Fibroblast of the aortic adventitia (primary cell): Measurements from ENCODE around the gene SPAG8. TPM values are rescaled to one million over a fixed set of nuclear protein-coding genes. Genes with fewer than 3 reads are reported as not detected.

Source experiments
- DNase-seq: peaks from one replicate; pipeline ENCODE4 v3.0.0-alpha.2; 2010; ENCODE audit warnings: low read depth
- H3K4me3 ChIP-seq: 2 replicates; pipeline ENCODE4 v1.5.1; 2011; ENCODE audit warnings: low read depth, mild to moderate bottlenecking, control low read depth, low read length, moderate library complexity
- total RNA-seq: library from RNA; depleted of rRNA; stranded (reverse); fragments of >200 nt; gene quantifications from 2 replicates; pipeline ENCODE4 v1.2.3, GENCODE V29; 2012; ENCODE audit warnings: low replicate concordance
- TF ChIP-seq, protein P1 (sequence below): IDR thresholded peaks from 2 replicates; pipeline ENCODE4 v1.5.1; 2011; ENCODE audit warnings: mild to moderate bottlenecking, low read length, control low read depth, inconsistent platforms; ENCODE audit not compliant: insufficient read depth

SPAG8 gene
- total RNA-seq, 1 donor: 0.81 TPM

DNA sequence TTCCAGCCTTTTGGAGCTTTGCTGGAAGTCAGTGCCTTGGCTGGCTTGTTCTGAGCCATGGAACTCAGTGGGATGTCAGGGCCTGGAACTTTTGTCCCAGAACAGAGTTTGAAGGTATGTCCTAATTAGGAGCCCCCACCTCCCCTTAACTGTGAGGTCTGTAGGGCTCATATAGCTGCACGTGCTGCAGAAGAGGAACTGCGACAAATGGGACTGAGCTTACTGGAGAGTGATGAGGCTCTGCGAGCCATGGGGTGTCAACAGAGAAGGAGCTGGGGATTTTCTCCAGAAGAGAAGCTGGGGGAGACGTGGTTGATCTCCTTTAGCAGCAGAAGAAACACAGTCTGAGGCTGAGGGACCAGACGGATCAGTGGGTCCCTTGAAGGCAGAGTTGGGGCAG lies 27.9 kb upstream of the SPAG8 start:
- H3K4me3 ChIP-seq: no peak overlapping the region
- no peak for DNase-seq
- TF ChIP-seq, protein P1, sequence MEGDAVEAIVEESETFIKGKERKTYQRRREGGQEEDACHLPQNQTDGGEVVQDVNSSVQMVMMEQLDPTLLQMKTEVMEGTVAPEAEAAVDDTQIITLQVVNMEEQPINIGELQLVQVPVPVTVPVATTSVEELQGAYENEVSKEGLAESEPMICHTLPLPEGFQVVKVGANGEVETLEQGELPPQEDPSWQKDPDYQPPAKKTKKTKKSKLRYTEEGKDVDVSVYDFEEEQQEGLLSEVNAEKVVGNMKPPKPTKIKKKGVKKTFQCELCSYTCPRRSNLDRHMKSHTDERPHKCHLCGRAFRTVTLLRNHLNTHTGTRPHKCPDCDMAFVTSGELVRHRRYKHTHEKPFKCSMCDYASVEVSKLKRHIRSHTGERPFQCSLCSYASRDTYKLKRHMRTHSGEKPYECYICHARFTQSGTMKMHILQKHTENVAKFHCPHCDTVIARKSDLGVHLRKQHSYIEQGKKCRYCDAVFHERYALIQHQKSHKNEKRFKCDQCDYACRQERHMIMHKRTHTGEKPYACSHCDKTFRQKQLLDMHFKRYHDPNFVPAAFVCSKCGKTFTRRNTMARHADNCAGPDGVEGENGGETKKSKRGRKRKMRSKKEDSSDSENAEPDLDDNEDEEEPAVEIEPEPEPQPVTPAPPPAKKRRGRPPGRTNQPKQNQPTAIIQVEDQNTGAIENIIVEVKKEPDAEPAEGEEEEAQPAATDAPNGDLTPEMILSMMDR: no peak

GRCh38 chr9:35836595-35836994 lies 24.5 kb upstream of the SPAG8 start:
- H3K4me3 ChIP-seq: no peak overlapping the region
- no peak for DNase-seq
- TF ChIP-seq, protein P1: no peak

DNA sequence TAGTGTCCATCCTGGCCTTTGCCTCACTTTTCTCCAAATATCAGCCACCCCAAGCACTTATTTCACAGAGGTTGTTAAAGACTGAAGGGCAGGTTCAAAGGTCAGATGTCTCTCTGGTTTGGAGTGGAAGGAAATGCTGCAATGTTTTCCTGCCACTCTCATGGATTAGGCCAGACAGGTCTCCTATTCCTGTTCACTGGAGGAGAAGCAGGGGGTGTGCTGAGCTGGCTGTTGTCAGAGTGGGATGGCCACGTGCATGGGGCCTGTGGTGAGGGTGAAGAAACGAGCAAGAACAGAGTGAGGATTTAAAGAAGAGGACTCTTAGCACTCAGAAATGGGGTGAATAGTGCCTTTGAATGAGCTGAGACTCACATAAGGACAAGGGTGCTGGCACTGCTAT lies 23.7 kb upstream of the SPAG8 start:
- H3K4me3 ChIP-seq: no peak overlapping the region
- TF ChIP-seq, protein P1: no peak
- no peak for DNase-seq

DNA sequence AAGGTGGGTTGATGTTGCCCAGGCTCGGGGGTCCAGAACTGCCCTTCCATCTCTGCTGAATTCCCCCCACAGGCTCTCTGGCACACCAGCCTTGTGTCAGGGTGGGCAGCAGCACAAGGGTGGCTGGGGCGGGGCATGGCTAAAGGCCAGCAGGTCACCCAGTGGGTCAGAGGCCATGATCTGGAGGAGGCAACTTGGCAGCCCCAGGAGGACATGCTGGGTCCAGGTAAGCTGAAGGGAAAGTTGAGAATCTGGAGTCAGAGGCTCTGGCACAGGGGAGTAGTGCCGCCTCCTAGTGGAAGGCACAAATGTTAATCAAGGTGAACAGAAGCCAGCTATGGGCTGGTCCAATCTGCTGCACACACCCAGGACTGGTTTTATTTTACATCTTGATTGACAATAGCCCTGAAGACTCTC lies 23.2 kb upstream of the SPAG8 start:
- no peak for DNase-seq
- no peak overlapping the region for H3K4me3 ChIP-seq
- TF ChIP-seq, protein P1: no peak

GRCh38 chr9:35834260-35835215 lies 22.5 kb upstream of the SPAG8 start:
- no peak for DNase-seq
- no peak overlapping the region for H3K4me3 ChIP-seq
- TF ChIP-seq, protein P1: no peak

- no peak for DNase-seq
Observed at GRCh38 chr9:35832814-35833213, 20.8 kb upstream of the SPAG8 start.

More at GRCh38 chr9:35832814-35833213, 20.8 kb upstream of the SPAG8 start:
- H3K4me3 ChIP-seq: no peak overlapping the region
- TF ChIP-seq, protein P1: no peak
